Activated T-cell treated with anti-CD3 and anti-CD28 coated beads for 4 hours (primary cell): Measurements from ENCODE around the gene KLF16.

ENCODE experiments used
- DNase-seq: peaks from one replicate; pipeline ENCODE4 v3.0.0-alpha.2; 2020

The KLF16 gene

DNA sequence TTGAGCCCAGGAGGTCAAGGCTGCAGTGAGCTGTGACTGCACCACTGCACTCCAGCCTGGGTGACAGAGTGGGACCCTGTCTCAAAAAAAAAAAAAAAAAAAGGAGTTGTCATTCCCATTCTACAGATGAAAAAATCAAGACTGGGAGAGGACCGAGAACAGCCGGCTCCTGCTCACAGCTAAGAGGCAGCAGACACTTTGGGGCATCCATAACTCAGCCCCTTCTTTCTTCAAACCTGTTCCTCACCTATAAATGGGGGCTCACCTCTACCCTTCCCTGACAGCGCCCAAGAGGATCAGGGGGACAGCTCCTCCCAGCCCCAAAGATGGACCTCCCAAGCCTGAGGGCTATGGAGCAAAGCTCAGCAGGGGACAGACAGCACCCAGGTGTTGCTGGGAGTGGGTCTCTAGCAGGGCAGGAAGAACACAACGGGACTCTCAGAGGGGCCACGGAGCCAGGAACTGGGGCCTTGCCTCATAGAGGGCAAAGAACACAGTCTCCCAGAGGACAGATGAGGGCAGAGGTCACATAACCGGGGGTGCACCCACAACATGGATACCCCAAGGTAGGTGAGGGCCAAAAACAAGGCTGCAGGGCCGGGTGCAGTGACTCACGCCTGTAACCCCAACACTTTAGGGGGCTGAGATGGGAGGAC, 3.4 kb upstream of the KLF16 start:
- DNase-seq = no peak

DNA sequence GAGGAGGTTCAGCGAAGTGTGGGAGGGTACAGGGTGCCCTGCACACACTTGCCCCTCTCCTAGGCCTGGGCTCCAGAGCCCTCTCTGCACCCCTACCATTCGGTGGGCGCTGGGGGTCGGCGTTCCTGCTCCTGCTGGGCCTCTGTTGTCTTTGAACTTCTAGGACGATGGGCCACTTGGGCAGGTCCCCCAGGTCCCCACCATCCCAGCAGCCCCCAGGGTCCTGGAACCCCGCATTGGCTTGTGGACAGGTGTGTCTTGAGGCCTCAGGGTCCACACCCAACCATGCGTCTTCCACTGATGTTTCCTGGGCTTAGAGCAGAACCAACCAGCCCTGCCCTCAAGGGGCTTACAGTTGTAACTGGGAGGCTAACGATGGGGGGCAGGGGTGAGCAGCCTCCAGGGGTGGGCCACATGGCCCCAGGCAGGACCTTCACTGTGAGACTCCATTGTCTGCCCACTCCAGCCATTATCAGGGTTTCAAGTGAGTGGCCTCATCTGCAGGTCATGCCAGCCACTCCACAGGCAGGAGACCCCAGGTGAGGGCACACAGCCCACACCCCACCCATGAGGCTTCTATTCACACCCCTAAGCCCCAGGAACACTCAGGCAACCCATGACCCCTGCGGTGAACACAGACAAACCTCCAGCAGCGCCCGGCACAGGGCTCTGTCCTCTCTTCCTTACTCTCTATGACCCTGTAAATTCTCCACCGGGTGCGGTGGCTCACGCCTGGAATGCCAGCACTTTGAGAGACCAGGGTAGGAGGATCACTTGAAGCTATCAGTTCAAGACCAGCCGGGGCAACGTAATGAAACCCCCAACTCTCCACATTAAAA, 2.0 kb upstream of the KLF16 start:
- DNase-seq = no peak

DNA sequence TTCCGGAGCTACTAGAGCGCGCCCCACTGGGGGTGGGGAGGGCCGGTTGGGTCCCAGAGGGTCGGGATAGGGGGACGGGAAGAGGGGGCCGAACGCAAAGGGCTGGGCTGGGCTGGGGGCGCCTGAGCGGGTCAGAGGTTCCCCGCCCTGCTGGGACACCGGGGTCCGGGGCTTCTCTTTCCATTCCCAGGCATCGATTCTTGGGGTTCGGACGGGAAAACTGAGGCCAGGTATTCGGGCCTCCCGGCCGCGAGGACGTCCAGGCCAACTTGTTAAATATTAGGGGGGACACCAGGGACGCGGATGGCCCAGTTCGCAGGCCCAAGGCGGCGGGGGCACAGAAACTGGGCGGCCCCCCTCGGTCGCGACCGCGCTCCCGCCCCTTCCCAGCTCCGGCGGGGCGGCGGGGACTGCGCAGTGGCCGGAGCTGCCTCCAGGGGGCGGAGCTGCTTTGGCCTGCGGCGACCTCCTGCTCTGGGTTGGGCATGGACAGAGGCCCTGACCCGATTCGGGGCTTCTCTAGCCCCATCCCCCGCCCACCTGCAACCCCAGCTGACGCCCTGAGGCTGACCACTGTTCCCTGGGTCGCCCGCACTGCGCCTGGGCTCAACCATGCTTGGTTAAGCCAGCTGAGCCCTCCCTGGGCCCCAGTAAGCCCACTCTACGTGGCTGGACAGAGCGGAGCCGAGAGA, 1.2 kb upstream of the KLF16 start:
- DNase-seq = peak; percentile 39

DNA sequence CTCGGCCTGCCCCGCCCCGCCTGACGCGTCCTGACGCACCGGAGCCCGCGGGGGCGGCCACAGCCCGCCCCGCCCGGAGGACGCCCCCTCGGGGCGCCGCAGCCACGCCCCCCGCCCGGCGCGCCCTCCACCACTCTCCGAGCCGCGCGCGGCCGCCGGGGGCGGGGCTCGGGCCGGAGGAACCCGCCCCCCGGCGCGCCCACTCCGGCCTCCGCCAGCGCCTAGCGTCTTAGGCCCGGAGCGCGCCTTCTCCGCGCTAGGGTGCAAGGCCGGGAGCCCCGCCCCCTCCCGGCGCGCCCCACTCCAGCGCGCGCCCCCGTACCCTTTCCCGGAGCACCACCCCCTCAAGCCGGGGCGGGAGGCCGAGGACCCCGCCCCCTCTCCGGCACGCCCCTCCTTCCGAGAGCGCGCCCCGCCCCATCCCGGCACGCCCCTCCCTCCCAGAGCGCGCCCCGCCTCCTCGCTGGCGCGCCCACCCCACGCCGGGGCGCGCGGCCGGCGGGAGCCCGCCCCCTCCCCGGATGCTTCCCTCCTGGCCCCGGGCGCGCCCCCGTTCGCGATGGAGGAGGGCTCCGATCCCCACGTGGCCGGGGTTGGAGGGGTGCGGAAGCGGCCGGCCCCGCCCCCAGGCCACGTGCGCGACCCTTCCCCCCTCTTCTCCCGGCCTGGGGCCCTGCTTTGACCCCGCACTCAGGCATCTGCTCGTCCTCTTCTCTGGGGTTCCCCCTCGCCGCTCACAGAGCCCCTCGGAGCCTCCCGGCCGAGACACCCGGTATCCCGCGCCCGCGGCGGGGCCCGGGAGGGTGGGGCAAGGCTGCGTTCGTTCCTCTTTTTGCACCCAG, 480 bp upstream of the KLF16 start:
- peak; percentile 88 for DNase-seq

DNA sequence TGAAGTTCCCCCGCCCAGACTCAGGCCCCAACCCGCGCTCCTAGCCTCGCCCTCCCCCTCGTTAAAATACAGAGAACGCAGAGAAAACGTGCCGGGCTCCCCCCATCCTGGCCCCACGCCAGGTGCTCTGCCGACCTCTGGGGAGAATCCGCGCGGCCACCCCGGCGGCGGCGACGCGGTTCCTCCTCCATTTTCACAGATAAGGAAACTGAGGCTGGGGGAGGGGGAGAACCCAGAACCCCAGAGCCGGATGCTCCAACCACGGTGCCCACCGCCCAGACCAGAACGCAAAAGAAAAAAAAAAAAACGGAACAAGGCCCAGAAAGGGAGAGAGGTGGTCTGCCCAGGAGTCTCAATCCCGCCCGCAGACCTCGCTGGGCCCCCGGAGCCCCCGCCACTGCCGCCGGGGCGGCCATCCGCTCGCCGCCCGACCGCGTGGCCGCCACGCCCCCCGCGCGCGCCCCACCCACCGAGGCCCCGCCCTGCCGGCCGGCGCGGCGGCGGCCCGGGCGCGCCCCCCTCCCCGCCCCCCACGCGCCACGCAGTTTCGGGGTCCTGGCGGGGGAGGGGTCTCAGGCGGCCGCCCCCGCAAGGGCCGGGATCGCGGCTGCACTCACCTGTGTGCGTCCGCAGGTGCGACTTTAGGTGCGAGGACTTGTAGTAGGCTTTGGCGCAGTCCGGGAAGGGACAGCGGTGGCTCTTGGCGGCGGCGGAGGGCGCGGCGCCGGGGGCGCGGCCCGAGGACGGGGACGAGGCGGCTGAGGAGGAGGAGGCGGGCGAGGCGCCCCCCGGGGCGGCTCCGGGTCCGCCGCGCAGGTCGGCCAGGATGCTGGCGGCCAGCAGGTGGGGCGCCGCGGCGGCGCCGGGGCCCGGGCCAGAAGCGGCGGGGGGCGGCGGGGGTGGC, 703 bp downstream of the KLF16 start:
- DNase-seq = peak; percentile 48

DNA sequence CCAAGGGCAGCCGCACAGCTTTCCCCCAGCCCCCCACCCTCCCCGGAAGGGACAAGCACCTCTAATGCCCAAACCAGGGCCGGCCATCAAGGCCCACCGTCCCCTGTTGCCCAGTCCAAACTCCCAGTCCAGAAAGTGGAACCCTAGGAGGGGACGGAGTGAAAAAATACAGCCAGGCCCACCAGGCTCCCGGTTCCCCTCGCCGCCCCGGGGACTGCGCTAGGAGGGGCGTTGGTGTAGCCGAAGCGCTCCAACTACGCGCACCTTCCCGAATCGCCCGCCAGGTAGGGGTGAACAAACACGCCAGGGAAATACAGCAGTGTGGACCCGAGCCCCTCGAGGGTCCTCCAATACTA, 1.3 kb downstream of the KLF16 start:
- no peak for DNase-seq

DNA sequence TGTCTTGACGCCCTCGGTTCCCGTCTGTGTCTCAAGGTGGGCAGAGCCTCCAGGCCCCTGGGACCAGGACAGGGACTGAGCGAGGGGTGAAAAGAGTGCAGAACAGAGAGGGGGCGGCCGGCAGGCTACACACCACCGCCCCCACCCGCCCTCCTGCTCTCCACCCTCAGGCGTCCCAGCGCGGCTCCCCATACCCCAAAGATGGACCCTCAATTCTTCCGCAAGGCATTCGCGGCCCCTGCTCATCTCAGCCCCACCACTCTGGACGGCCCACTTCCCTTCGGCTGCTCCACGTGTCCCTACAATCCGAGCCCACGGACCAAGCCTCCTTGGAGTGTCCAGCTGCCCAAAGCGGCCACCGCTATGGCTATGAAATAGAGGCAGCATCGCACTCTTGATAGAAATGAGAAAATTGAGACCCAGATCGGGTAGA, 1.8 kb downstream of the KLF16 start:
- DNase-seq = no peak

DNA sequence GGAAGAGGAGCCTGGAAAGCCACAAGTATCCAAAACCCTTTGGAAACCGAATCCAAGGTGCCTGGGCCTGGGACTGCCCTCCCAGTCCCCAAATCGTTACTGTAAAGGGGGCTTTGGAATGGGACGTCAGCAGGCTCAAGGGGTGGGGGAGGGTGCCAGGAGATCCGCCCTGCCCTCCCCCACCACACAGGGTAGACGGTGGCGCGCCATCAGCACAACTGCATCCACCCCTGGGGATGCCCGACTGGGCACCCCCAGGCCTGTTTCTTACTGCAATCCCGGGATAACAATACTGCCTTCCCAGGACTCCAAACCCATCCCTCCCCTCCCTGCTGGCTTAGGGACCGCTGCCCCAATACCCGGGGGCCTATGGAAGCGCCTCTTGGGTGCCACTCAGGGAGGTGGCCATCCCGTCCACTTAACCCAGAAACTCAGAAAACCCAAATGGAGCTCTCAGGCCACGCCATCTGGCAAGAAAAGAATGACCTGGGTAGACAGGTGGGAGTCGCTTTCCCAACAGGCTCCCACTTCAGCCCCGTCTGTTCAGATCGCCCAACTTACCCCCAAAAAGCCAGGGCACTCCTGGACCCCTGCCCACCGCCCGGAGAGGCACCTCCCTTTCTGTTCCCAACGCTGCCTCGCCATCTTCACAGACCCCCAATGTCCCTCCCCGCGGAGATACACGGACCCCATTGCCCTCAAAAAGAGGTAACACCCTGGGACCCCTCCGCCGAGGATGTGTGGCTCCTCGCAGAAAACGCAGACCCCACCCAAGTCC, 2.4 kb downstream of the KLF16 start:
- DNase-seq = no peak

DNA sequence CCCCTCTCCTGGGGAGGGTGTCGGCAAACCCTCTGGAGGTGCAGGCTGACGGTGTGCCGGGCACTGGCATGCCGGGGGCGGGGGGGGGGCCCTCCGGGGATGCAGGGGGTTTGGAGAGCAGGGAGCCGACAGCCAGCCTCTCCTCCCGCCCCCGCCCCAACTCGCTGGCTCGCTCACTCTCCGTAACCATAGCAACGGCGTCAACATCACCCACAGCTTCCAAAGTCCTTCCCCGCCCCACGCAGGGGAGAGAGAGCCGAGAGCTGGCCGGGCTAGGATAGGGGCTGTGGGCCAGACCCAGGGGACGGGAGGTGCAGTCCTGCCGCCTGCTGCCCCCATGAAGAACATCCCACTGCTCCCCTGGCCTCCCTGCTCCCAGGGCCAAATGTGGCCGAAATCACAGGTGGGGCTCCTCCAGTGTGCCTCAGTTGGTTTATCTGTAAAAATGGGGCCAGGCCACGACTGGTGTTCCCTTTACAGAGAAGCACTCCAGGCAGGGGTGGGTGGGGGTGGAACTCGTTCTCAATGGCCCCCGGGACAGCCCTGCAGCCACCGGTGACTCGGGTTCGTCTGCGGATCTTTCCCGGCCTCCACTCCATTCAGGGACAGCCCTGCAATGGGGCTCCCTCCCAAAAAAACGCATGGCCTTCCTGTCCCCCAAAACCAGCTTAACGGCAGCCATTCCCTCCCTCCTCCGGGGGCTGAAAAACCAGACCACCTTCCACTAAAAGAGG, 3.2 kb downstream of the KLF16 start:
- no peak for DNase-seq

DNA sequence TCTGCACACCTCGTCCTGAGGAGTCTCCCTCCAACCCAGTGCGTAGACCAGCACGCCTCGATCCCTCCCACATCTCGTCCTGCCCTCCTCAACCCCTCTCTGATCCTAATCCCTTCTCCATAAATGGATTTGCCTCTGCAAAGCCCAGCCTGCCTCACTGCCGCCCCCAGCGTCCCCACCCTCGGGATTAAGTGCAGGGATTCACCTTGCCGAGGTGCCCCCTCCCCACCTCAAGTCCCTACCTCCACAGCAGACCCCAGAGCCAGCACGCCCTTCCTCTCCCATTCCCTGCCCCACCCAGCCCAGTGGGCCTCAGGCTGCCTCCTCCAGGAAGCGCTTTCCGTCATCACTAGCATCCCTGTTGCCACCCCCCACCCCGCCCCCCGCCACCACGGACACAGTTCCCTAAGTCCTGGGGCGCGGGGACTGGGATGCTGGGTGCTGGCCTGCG, 4.0 kb downstream of the KLF16 start:
- DNase-seq = no peak

DNA sequence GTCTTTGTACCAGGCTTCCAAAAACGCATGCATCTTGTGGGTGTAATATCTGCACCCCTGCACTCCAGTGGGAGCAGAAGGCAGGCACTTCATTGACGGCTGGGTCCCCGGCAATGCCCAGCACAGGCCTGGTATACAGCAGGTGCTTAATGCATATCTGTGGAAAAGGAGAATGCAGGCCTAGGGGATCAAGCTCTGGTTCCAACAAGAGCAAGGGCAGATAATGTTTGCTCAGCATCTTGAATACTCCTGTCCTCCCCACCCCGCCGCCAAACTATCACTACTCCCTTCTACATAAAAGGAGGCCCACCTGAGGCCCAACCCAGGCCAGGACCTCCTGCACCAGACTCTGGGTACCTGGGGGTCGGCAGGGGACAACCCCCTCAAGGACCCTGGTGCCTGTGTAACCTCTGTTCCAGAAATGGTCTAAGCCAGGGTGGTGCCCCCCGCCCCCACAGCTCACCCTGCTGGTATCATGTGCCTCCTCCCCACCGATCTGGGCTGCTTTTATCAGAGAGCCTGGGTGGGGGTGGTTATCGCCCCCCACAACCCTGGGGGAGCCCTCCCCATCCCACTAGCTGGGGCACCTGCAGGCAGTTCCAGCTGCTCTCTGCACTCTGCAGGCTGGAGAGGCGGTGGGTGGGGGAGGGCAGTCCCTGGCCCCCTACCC, 4.8 kb downstream of the KLF16 start:
- DNase-seq = no peak

DNA sequence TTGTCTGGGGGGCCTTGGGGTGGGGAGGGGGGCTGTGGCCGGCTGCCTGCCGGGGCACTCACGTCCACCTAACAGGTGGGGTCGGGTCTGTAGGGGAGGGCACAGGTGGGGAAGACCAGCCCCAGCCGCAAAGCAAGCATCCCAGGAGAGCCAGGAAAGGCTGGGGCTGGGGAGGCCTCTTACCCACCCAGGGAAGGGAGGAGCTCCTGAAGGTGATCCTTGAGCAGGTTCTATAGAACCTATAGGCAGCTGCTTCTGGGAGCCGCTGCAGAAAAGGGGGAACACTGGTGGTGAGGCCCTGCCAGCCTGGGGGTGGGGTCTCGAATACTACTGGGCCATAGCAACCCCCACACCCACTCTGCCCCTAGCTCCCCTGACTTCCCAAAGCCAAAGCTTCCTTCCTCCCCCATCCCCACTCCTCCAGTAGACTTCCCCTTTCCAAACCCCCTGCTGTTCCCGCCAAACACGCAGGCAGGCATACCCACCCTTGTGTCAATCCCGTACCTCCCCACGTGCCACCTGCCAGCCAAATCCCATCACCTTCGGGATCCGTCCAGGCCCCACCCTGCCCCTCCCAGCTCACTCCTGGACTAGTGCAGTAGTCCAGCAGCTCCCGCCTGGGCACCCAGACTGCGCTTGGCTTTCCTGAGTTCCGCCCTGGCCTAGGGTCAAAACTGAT, 5.6 kb downstream of the KLF16 start:
- DNase-seq = no peak

DNA sequence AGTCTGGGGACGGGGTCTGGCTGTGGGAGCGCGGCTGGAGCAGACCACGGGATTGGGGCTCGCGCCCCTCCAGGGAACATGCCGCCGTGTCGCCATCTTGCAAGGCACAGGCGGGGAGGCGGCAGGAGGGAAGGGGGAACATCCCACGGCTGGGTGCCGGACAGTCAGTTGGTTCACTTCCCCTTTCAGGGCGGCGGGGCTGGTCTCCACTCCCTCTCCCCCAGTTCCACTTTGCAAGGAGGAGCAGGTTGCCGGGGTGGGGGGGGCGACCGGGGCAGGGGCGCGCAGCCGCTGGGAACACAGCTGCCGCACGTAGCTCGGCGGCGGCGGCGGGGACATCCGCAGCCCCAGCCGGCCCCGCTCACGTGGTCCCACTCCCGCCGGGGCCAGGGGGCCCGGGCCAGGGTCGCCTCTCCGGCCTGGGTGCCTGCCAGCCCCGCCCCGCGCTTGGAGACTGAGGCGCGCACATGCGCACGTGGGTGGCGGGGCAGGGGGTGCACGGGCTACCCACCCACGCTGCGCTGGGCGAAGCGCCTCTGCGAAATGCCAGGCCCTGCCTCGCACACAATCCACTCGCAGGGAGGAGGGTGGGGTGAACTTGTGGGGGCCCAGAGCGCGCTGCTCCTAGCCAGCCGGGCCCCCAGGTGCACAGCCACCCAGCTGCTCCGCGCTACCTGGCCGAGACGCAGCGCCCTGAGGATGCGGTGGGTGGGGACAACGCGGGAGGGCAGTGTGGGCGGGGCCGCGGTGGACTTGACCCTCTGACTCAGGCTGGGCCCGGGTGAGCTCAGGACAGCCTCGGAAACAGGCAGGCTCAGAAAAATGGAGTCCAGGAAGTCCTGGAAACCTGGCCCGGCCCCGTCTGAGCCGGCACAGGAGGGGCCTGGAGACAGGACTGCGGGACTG, 6.4 kb downstream of the KLF16 start:
- DNase-seq = peak; percentile 52

DNA sequence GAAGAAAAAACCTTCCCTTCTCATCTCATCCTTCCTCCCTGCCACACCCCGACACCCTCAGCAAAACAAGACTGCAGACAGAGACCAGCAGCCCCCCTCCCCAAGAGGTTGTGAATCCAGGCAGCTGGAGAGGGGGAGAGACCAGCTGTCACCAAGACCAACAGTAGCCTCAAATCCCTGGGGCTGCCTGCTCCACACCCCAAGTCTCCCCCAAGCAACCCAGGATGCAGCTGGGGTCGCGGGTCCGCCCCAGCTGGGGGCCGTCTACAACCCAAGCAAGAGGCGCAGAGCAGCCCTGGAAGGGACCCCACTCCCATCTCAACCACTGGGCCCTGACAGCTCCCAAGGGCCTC, 7.1 kb downstream of the KLF16 start:
- DNase-seq = no peak

DNA sequence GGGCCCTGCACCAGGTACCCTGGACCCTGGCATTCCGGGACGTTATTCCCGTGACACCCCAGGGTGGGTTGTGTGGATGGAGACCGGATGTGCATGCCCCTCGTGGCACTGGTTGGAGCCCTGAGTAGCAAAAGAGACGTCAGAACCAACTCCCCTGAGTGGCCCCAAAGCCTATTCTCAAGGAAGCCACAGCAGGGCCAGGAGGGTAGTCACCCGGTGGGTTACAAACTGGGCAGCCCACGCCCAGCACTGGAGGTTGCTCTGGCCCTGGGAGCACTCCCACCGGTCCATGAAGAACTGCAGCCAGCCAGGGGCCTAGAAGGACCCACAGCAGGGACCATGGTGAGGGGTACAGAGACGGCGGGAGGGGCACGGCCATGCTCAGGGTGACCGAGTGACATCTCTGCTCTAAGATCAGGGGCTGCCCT, 7.5 kb downstream of the KLF16 start:
- no peak for DNase-seq

DNA sequence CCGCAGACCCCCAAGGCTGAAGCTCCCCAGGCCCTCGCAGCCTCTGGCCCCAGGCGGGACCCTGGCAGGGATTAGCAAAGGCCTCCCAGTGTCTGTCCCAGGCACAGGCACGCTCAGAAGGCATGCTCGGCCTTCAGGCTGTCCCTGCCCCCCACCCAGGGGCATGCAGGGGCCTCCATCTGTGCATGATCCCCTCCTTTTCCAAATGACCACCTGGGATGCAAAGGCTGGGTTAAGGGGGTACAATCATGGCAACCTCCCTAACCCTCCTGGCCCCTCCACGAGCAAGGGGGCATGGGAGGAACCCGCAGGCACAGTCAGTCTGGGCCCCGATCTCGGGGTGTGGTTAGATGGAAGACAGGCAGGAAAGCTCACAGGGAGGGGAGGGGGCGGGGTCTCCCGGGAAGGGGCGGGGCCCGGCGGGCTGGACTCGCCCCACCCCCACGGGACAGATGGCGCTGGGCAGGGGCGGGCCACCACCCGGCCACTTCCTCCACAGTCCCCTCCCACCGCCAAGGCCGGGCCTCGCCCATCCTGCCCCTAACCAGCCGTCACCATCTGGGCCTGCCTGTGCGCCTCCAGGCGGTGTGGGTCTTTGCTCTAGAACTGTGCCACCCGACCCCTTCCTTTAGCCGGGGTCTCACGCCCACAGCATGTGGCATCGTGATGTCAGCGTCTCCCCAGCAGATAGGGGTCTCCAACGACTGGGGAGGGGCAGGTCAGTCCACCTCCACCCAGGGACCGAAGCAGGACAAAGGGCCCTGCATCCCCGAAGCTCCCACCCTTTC, 8.1 kb downstream of the KLF16 start:
- DNase-seq = peak; percentile 49

DNA sequence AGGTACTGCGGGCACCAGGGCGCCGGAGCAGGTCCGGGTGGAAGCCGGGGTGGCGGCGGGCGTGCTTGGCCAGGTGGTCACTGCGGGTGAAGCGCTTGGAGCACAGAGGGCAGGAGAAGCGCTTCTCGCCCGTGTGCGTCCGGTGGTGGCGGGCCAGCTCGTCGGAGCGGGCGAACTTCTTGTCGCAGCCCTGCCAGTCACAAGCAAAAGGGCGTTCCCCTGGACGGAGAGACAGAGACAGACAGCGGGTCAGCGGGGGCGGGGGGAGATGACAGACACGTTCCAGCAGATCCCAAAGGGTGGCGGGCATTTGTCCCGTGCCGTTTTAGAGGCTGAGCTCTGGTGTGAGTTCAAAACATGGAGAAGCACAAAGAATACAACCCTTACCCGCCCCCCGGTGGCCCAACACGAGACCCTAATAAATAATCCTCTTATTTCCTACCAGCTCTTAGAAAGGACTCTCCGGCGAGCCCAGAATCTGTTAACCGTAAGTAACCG, 8.8 kb downstream of the KLF16 start:
- DNase-seq = no peak
